ENCODE results near the gene TMEM115. TPM values are rescaled to one million over a fixed set of nuclear protein-coding genes. Genes with fewer than 3 reads are reported as not detected.

TMEM115 gene
- total RNA-seq, 1 donor from 2014 or later = 17.8 TPM

- Mint-ChIP-seq H3K36me3 (ENCODE audit: low read depth) (peaks cover 80% of the 10 kb centered on the region), H3K4me1 (ENCODE audit: low read depth) (peaks cover 27% of the 10 kb centered on the region), H3K27me3 (ENCODE audit: low read depth) (no peaks in the 10 kb centered on the region), H3K4me3 (ENCODE audit: low read depth) (peak overlapping the region; percentile 56), H3K9me3 (no peaks in the 10 kb centered on the region), H3K27ac (peak overlapping the region; percentile 86)
- intact Hi-C loops (cut with micrococcal nuclease) = no loop called here
- DNase-seq (ENCODE audit: low spot score) = no peak
Measured at GRCh38 chr3:50333744-50334328, 25.5 kb downstream of the TMEM115 start.

GRCh38 chr3:50331364-50331907 is 27.9 kb downstream of the TMEM115 start:
- intact Hi-C loops (cut with micrococcal nuclease) = no loop called here
- no peaks in the 10 kb centered on the region for H3K9me3 Mint-ChIP-seq
- H3K4me1 Mint-ChIP-seq (ENCODE audit: low read depth) = peaks cover 32% of the 10 kb centered on the region

GRCh38 chr3:50330330-50330729 is 29.0 kb downstream of the TMEM115 start:
- Mint-ChIP-seq H3K9me3 (no peaks in the 10 kb centered on the region), H3K4me1 (ENCODE audit: low read depth) (peaks cover 25% of the 10 kb centered on the region), H3K36me3 (ENCODE audit: low read depth) (peaks cover 59% of the 10 kb centered on the region), H3K4me3 (ENCODE audit: low read depth) (no peak overlapping the region), H3K27ac (no peak overlapping the region), H3K27me3 (ENCODE audit: low read depth) (no peaks in the 10 kb centered on the region)
- intact Hi-C loops (cut with micrococcal nuclease) = no loop called here
- DNase-seq (ENCODE audit: low spot score) = no peak

More at GRCh38 chr3:50331364-50331907, 27.9 kb downstream of the TMEM115 start:
- H3K36me3 Mint-ChIP-seq (ENCODE audit: low read depth) = peaks cover 68% of the 10 kb centered on the region
- H3K27me3 Mint-ChIP-seq (ENCODE audit: low read depth) = no peaks in the 10 kb centered on the region
- no peak overlapping the region for H3K4me3 Mint-ChIP-seq (ENCODE audit: low read depth)
- no peak for DNase-seq (ENCODE audit: low spot score)
- no peak overlapping the region for H3K27ac Mint-ChIP-seq

GRCh38 chr3:50327943-50328691 is 31.2 kb downstream of the TMEM115 start, which contains the start of gene TUSC2:
TUSC2 (minus strand) TSS chr3:50328223; CDS start chr3:50328099, 124 bp downstream.
- peak within 1 kb of the TSS; percentile 90 for H3K4me3 Mint-ChIP-seq (ENCODE audit: low read depth)
- intact Hi-C loops (cut with micrococcal nuclease) = loop anchor here (1.0 to 2.0 kb wide), 2 partner anchors 9 to 29 kb away; partner anchors contain the start of genes HYAL3 and NAA80
- H3K27ac Mint-ChIP-seq = peak within 1 kb of the TSS; percentile 81
- H3K9me3 Mint-ChIP-seq = no peaks in the 10 kb centered on the region
- peaks cover 14% of the 10 kb centered on the region for H3K4me1 Mint-ChIP-seq (ENCODE audit: low read depth)
- H3K36me3 Mint-ChIP-seq (ENCODE audit: low read depth) = peaks cover 50% of the 10 kb centered on the region
- no peaks in the 10 kb centered on the region for H3K27me3 Mint-ChIP-seq (ENCODE audit: low read depth)
- DNase-seq (ENCODE audit: low spot score) = peak; percentile 93

GRCh38 chr3:50327129-50327528 is 32.2 kb downstream of the TMEM115 start:
- Mint-ChIP-seq H3K27me3 (ENCODE audit: low read depth) (no peaks in the 10 kb centered on the region), H3K36me3 (ENCODE audit: low read depth) (peaks cover 48% of the 10 kb centered on the region), H3K9me3 (no peaks in the 10 kb centered on the region), H3K4me3 (ENCODE audit: low read depth) (peak overlapping the region; percentile 90), H3K4me1 (ENCODE audit: low read depth) (peaks cover 14% of the 10 kb centered on the region), H3K27ac (no peak overlapping the region)
- no peak for DNase-seq (ENCODE audit: low spot score)
- intact Hi-C loops (cut with micrococcal nuclease) = no loop called here

- peak overlapping the region; percentile 5 for H3K4me3 Mint-ChIP-seq (ENCODE audit: low read depth)
- no peaks in the 10 kb centered on the region for H3K9me3 Mint-ChIP-seq
- intact Hi-C loops (cut with micrococcal nuclease) = no loop called here
- H3K4me1 Mint-ChIP-seq (ENCODE audit: low read depth) = peaks cover 14% of the 10 kb centered on the region
- peaks cover 38% of the 10 kb centered on the region for H3K36me3 Mint-ChIP-seq (ENCODE audit: low read depth)
- no peaks in the 10 kb centered on the region for H3K27me3 Mint-ChIP-seq (ENCODE audit: low read depth)
- H3K27ac Mint-ChIP-seq = no peak overlapping the region
- DNase-seq (ENCODE audit: low spot score) = no peak
Measured at GRCh38 chr3:50326182-50326541, 33.2 kb downstream of the TMEM115 start.

GRCh38 chr3:50325497-50326181 is 33.7 kb downstream of the TMEM115 start:
- peak overlapping the region; percentile 30 for H3K4me3 Mint-ChIP-seq (ENCODE audit: low read depth)
- DNase-seq (ENCODE audit: low spot score) = no peak
- H3K9me3 Mint-ChIP-seq = no peaks in the 10 kb centered on the region
- H3K36me3 Mint-ChIP-seq (ENCODE audit: low read depth) = peaks cover 33% of the 10 kb centered on the region
- H3K4me1 Mint-ChIP-seq (ENCODE audit: low read depth) = peaks cover 14% of the 10 kb centered on the region
- intact Hi-C loops (cut with micrococcal nuclease) = no loop called here
- H3K27ac Mint-ChIP-seq = no peak overlapping the region
- H3K27me3 Mint-ChIP-seq (ENCODE audit: low read depth) = no peaks in the 10 kb centered on the region

- no peak for DNase-seq (ENCODE audit: low spot score)
- Mint-ChIP-seq H3K36me3 (ENCODE audit: low read depth) (peaks cover 29% of the 10 kb centered on the region), H3K27ac (no peak overlapping the region), H3K4me1 (ENCODE audit: low read depth) (peaks cover 16% of the 10 kb centered on the region), H3K27me3 (ENCODE audit: low read depth) (no peaks in the 10 kb centered on the region), H3K9me3 (no peaks in the 10 kb centered on the region), H3K4me3 (ENCODE audit: low read depth) (peak overlapping the region; percentile 30)
- intact Hi-C loops (cut with micrococcal nuclease) = no loop called here
Measured at GRCh38 chr3:50325113-50325480, 34.2 kb downstream of the TMEM115 start.

GRCh38 chr3:50324351-50325112 is 34.8 kb downstream of the TMEM115 start:
- DNase-seq (ENCODE audit: low spot score) = no peak
- Mint-ChIP-seq H3K4me3 (ENCODE audit: low read depth) (peak overlapping the region; percentile 21), H3K4me1 (ENCODE audit: low read depth) (peaks cover 16% of the 10 kb centered on the region), H3K36me3 (ENCODE audit: low read depth) (peaks cover 24% of the 10 kb centered on the region), H3K27ac (no peak overlapping the region), H3K9me3 (no peaks in the 10 kb centered on the region), H3K27me3 (ENCODE audit: low read depth) (no peaks in the 10 kb centered on the region)
- intact Hi-C loops (cut with micrococcal nuclease) = loop anchor here (1.0 to 5.0 kb wide), 2 partner anchors 50 to 87 kb away; partner anchors contain the start of gene GNAI2

- Mint-ChIP-seq H3K27me3 (ENCODE audit: low read depth) (no peaks in the 10 kb centered on the region), H3K4me1 (ENCODE audit: low read depth) (peaks cover 16% of the 10 kb centered on the region), H3K27ac (no peak overlapping the region), H3K9me3 (no peaks in the 10 kb centered on the region), H3K4me3 (ENCODE audit: low read depth) (no peak overlapping the region), H3K36me3 (ENCODE audit: low read depth) (peaks cover 27% of the 10 kb centered on the region)
- DNase-seq (ENCODE audit: low spot score) = no peak
- intact Hi-C loops (cut with micrococcal nuclease) = loop anchor here (1.0 to 5.0 kb wide), 2 partner anchors 49 to 86 kb away; partner anchors contain the start of gene GNAI2
Measured at GRCh38 chr3:50323614-50324199, 35.6 kb downstream of the TMEM115 start.

- H3K4me3 Mint-ChIP-seq (ENCODE audit: low read depth) = peak overlapping the region; percentile 8
Measured at GRCh38 chr3:50323092-50323600, 36.2 kb downstream of the TMEM115 start.

More at GRCh38 chr3:50323092-50323600, 36.2 kb downstream of the TMEM115 start:
- Mint-ChIP-seq H3K9me3 (no peaks in the 10 kb centered on the region), H3K27me3 (ENCODE audit: low read depth) (no peaks in the 10 kb centered on the region), H3K27ac (no peak overlapping the region), H3K36me3 (ENCODE audit: low read depth) (peaks cover 25% of the 10 kb centered on the region), H3K4me1 (ENCODE audit: low read depth) (peaks cover 11% of the 10 kb centered on the region)
- intact Hi-C loops (cut with micrococcal nuclease) = loop anchor here (5.0 kb wide), 1 partner anchor 86 kb away; the partner anchor contains the start of gene GNAI2
- DNase-seq (ENCODE audit: low spot score) = no peak
